ENCODE data around the gene FOXP3. TPM values are rescaled to one million over a fixed set of nuclear protein-coding genes. Genes with fewer than 3 reads are reported as not detected.

Gene FOXP3
- total RNA-seq, 1 donor: not detected

DNA sequence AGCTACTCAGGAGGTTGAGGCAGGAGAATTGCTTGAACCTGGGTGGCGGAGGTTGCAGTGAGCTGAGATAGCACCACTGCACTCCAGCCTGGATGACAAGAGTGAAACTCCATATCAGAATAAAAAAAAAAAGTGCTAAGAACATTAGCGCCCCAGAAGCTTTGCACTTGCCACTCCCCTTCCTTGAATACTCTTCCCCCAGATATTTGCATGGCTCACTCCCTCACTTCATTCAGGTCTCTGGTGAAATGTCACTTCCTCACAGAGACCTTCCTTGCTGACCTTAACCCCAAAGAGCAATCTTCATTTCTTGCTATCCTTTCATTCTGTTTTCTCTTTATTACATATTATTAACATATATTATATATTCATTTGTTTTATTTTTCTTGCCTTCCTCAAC, 42.6 kb downstream of the FOXP3 start:
- H3K4me3 ChIP-seq (ENCODE audit: insufficient read depth, low read length): no peak overlapping the region
- H2AFZ ChIP-seq (ENCODE audit: low read length): no peak overlapping the region
- H4K20me1 ChIP-seq (ENCODE audit: insufficient read depth, low read length): no peaks in the 10 kb centered on the region
- H3K4me1 ChIP-seq (ENCODE audit: insufficient read depth, low read length): no peaks in the 10 kb centered on the region
- TF ChIP-seq, protein P1, sequence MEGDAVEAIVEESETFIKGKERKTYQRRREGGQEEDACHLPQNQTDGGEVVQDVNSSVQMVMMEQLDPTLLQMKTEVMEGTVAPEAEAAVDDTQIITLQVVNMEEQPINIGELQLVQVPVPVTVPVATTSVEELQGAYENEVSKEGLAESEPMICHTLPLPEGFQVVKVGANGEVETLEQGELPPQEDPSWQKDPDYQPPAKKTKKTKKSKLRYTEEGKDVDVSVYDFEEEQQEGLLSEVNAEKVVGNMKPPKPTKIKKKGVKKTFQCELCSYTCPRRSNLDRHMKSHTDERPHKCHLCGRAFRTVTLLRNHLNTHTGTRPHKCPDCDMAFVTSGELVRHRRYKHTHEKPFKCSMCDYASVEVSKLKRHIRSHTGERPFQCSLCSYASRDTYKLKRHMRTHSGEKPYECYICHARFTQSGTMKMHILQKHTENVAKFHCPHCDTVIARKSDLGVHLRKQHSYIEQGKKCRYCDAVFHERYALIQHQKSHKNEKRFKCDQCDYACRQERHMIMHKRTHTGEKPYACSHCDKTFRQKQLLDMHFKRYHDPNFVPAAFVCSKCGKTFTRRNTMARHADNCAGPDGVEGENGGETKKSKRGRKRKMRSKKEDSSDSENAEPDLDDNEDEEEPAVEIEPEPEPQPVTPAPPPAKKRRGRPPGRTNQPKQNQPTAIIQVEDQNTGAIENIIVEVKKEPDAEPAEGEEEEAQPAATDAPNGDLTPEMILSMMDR (IDR thresholded peaks at IDR 0.05; ENCODE audit: extremely low read depth, low read depth, low read length): no peak
- no peak for DNase-seq (ENCODE audit: insufficient read length, low spot score, missing footprints)
- no peak overlapping the region for H3K27ac ChIP-seq (ENCODE audit: low read depth, low read length)
- H3K27me3 ChIP-seq (ENCODE audit: insufficient read depth, low read length): peaks cover 2% of the 10 kb centered on the region
- H3K9me3 ChIP-seq (ENCODE audit: low read depth, low read length): no peaks in the 10 kb centered on the region
- H3K79me2 ChIP-seq (ENCODE audit: insufficient read depth, low read length): no peaks in the 10 kb centered on the region
- H3K4me2 ChIP-seq (ENCODE audit: insufficient read depth, low read length): no peak overlapping the region
- H3K36me3 ChIP-seq (ENCODE audit: insufficient read depth, low read length): no peaks in the 10 kb centered on the region

DNA sequence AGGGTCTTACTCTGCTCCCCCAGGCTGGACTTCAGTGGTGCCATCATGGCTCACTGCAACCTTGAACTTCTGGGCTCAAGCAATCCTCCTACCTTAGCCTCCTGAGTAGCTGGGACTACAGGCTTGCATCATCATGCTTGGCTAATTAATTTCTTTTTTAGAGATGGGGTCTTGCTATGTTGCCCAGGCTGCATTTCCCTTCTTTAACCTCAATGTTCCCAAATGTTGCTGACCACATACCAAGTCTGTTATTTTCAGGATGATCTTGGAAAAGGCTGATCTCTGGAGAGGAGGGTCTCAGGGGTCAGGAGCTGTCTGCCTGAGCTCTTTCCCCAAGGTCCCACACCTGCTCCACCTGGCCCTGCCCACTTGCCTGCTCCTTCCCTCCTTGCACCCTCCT, 44.4 kb downstream of the FOXP3 start:
- Histone ChIP-seq H4K20me1 (ENCODE audit: insufficient read depth, low read length) (no peaks in the 10 kb centered on the region), H3K9me3 (ENCODE audit: low read depth, low read length) (no peaks in the 10 kb centered on the region), H3K36me3 (ENCODE audit: insufficient read depth, low read length) (no peaks in the 10 kb centered on the region), H3K27ac (ENCODE audit: low read depth, low read length) (no peak overlapping the region), H3K4me2 (ENCODE audit: insufficient read depth, low read length) (no peak overlapping the region), H3K4me1 (ENCODE audit: insufficient read depth, low read length) (no peaks in the 10 kb centered on the region), H2AFZ (ENCODE audit: low read length) (no peak overlapping the region), H3K4me3 (ENCODE audit: insufficient read depth, low read length) (no peak overlapping the region), H3K79me2 (ENCODE audit: insufficient read depth, low read length) (no peaks in the 10 kb centered on the region), H3K27me3 (ENCODE audit: insufficient read depth, low read length) (no peaks in the 10 kb centered on the region)
- no peak for DNase-seq (ENCODE audit: insufficient read length, low spot score, missing footprints)
- TF ChIP-seq, protein P1 (IDR thresholded peaks at IDR 0.05; ENCODE audit: extremely low read depth, low read depth, low read length): no peak

DNA sequence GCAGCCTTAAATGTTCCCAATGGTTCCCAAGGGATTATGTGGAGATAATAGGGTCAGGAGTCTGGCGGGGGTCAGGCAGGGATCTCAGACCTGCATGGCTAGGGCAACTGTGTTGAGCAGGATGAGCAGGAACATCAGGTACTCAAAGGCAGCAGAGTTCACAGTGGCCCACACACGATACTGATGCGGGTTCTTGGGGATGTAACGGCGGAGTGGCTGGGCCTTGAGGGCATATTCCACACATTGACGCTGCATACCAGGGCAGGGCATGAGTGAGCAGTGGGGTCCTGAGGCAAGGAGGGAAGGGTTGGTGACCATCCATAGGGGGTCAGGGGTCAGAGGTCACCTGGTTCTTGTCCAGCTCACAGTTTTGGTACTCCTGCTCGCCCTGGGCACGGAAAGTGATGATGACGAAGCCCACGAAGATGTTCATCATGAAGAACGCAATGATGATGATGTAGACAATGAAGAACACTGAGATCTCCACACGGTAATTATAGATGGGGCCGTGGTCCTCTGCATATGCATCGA, 49.4 kb downstream of the FOXP3 start:
- Histone ChIP-seq H3K27me3 (ENCODE audit: insufficient read depth, low read length) (no peaks in the 10 kb centered on the region), H4K20me1 (ENCODE audit: insufficient read depth, low read length) (no peaks in the 10 kb centered on the region), H2AFZ (ENCODE audit: low read length) (no peak overlapping the region), H3K4me1 (ENCODE audit: insufficient read depth, low read length) (no peaks in the 10 kb centered on the region), H3K36me3 (ENCODE audit: insufficient read depth, low read length) (no peaks in the 10 kb centered on the region), H3K27ac (ENCODE audit: low read depth, low read length) (no peak overlapping the region), H3K9me3 (ENCODE audit: low read depth, low read length) (no peaks in the 10 kb centered on the region), H3K4me2 (ENCODE audit: insufficient read depth, low read length) (no peak overlapping the region), H3K4me3 (ENCODE audit: insufficient read depth, low read length) (no peak overlapping the region), H3K79me2 (ENCODE audit: insufficient read depth, low read length) (no peaks in the 10 kb centered on the region)
- TF ChIP-seq, protein P1 (IDR thresholded peaks at IDR 0.05; ENCODE audit: extremely low read depth, low read depth, low read length): no peak
- DNase-seq (ENCODE audit: insufficient read length, low spot score, missing footprints): no peak

DNA sequence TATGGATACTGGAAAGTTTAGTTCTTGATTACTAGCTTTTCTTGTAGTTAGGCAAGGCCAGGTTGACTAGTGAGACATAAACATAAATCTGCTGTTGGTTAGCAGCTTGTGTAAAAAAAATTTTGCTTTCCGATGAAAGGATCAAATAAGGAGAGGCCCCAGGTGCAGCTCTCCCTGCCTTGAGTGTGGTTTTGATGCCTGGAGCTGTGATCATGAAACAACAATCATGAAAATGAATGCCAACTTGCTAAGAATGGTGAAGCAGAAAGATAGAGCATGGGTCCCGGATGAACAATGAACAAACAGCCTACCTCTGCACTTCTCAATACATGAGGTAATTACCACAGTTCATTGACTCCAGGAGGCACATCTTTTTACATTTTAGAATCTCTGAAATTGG, 50.1 kb downstream of the FOXP3 start:
- DNase-seq (ENCODE audit: insufficient read length, low spot score, missing footprints): no peak
- Histone ChIP-seq H3K4me1 (ENCODE audit: insufficient read depth, low read length) (no peaks in the 10 kb centered on the region), H3K9me3 (ENCODE audit: low read depth, low read length) (no peaks in the 10 kb centered on the region), H3K36me3 (ENCODE audit: insufficient read depth, low read length) (no peaks in the 10 kb centered on the region), H3K4me3 (ENCODE audit: insufficient read depth, low read length) (no peak overlapping the region), H3K79me2 (ENCODE audit: insufficient read depth, low read length) (no peaks in the 10 kb centered on the region), H2AFZ (ENCODE audit: low read length) (no peak overlapping the region), H3K4me2 (ENCODE audit: insufficient read depth, low read length) (no peak overlapping the region), H3K27ac (ENCODE audit: low read depth, low read length) (no peak overlapping the region), H3K27me3 (ENCODE audit: insufficient read depth, low read length) (no peaks in the 10 kb centered on the region), H4K20me1 (ENCODE audit: insufficient read depth, low read length) (no peaks in the 10 kb centered on the region)
- TF ChIP-seq, protein P1 (IDR thresholded peaks at IDR 0.05; ENCODE audit: extremely low read depth, low read depth, low read length): no peak

Measured in osteoblast (primary cell).